ENCODE measurements around the gene TOB1. TPM values are rescaled to one million over a fixed set of nuclear protein-coding genes. Genes with fewer than 3 reads are reported as not detected.

The TOB1 gene
- total RNA-seq, 4 donors from 2014 or later, result 48.6 to 142 (median 81.3) TPM

- Histone ChIP-seq H3K4me1 (peaks cover 0 to 41% (median 6%) of the 10 kb centered on the region in 4 donors), H3K27ac (peak overlapping the region in 1 of 4 donors; percentile 88), H3K36me3 (no peaks in the 10 kb centered on the region), H3K9me3 (no peaks in the 10 kb centered on the region), H3K27me3 (no peaks in the 10 kb centered on the region), H3K4me3 (no peak overlapping the region)
- TF ChIP-seq POLR2A (IDR thresholded peaks at IDR 0.05) (no peak), CTCF (IDR thresholded peaks at IDR 0.05) (no peak), EP300 (IDR thresholded peaks at IDR 0.05) (no peak)
- no peak for DNase-seq (ENCODE audit: low spot score in 2 of 2)
- WGBS, 2 donors, result 92% methylated on average over 24 to 29 of the region's 29 CpGs
These were observed 26.4 kb downstream of the TOB1 start for GRCh38 chr17:50839591-50840310.

- peak overlapping the region; percentile 58 to 88 (median 80) for H3K27ac ChIP-seq
- no peaks in the 10 kb centered on the region for H3K9me3 ChIP-seq
- peaks cover 0 to 50% (median 7%) of the 10 kb centered on the region in 4 donors for H3K4me1 ChIP-seq
- 51 to 52% methylated on average over 20 to 21 of the region's 21 CpGs for WGBS, 2 donors
- H3K36me3 ChIP-seq, result no peaks in the 10 kb centered on the region
- no peaks in the 10 kb centered on the region for H3K27me3 ChIP-seq
- H3K4me3 ChIP-seq, result no peak overlapping the region
- no peak for DNase-seq (ENCODE audit: low spot score in 2 of 2)
- TF ChIP-seq CTCF (IDR thresholded peaks at IDR 0.05), result no peak
- peak in 1 of 2 donors; percentile 11 for TF ChIP-seq POLR2A (IDR thresholded peaks at IDR 0.05)
- TF ChIP-seq EP300 (IDR thresholded peaks at IDR 0.05), result peak in 1 of 2 donors; percentile 21
These were observed 27.9 kb downstream of the TOB1 start for GRCh38 chr17:50837980-50838954.

- no peak overlapping the region for H3K4me3 ChIP-seq
- H3K27ac ChIP-seq, result peak overlapping the region; percentile 58 to 88 (median 80)
- no peaks in the 10 kb centered on the region for H3K27me3 ChIP-seq
- no peaks in the 10 kb centered on the region for H3K9me3 ChIP-seq
- no peak for DNase-seq (ENCODE audit: low spot score in 2 of 2)
- WGBS, 2 donors, result 75 to 94% methylated on average over 6 to 7 of the region's 7 CpGs
- H3K4me1 ChIP-seq, result peaks cover 0 to 45% (median 7%) of the 10 kb centered on the region in 4 donors
- no peak for TF ChIP-seq POLR2A (IDR thresholded peaks at IDR 0.05)
- no peak for TF ChIP-seq CTCF (IDR thresholded peaks at IDR 0.05)
- no peak for TF ChIP-seq EP300 (IDR thresholded peaks at IDR 0.05)
- H3K36me3 ChIP-seq, result no peaks in the 10 kb centered on the region
These were observed 28.7 kb downstream of the TOB1 start for GRCh38 chr17:50837286-50837979.

GRCh38 chr17:50836826-50837225 is 29.3 kb downstream of the TOB1 start:
- no peaks in the 10 kb centered on the region for H3K27me3 ChIP-seq
- no peaks in the 10 kb centered on the region for H3K36me3 ChIP-seq
- no peak for TF ChIP-seq CTCF (IDR thresholded peaks at IDR 0.05)
- no peak for TF ChIP-seq POLR2A (IDR thresholded peaks at IDR 0.05)
- TF ChIP-seq EP300 (IDR thresholded peaks at IDR 0.05), result no peak
- H3K4me1 ChIP-seq, result peaks cover 0 to 39% (median 7%) of the 10 kb centered on the region in 4 donors
- peak overlapping the region in 3 of 4 donors; percentile 58 to 88 (median 87) for H3K27ac ChIP-seq
- H3K4me3 ChIP-seq, result no peak overlapping the region
- 85 to 89% methylated on average over 6 to 11 of the region's 11 CpGs for WGBS, 2 donors
- no peak for DNase-seq (ENCODE audit: low spot score in 2 of 2)
- no peaks in the 10 kb centered on the region for H3K9me3 ChIP-seq
